ENCODE measurements around the gene CEP44. TPM values are rescaled to one million over a fixed set of nuclear protein-coding genes. Genes with fewer than 3 reads are reported as not detected.

Gene CEP44
- total RNA-seq, 2 experiments from 2014 or later = 29.2 to 32.4 TPM

- Histone ChIP-seq H3K4me3 (ENCODE audit: low read depth, low read length, poor library complexity, severe bottlenecking) (no peak overlapping the region), H4K20me1 (ENCODE audit: insufficient read depth, low read length) (no peaks in the 10 kb centered on the region), H3K4me2 (ENCODE audit: low read length) (no peak overlapping the region), H3K27ac (ENCODE audit: low read depth, low read length, poor library complexity, severe bottlenecking) (no peak overlapping the region), H3K36me3 (ENCODE audit: insufficient read depth, low read length) (peaks cover 44% of the 10 kb centered on the region), H2AFZ (ENCODE audit: low read length) (no peak overlapping the region), H3K79me2 (ENCODE audit: insufficient read depth, low read depth, low read length) (no peaks in the 10 kb centered on the region), H3K9me2 (ENCODE audit: insufficient read depth, low read length) (no peaks in the 10 kb centered on the region), H3K9me3 (ENCODE audit: low read length) (no peaks in the 10 kb centered on the region), H3K4me1 (ENCODE audit: insufficient read depth, low read length, poor library complexity, severe bottlenecking) (no peaks in the 10 kb centered on the region)
- CTCF ChIA-PET (ENCODE audit: unreplicated experiment) = no interaction called here
- no peak for TF ChIP-seq EZH2phosphoT487 (IDR thresholded peaks at IDR 0.05; ENCODE audit: borderline replicate concordance, low read depth, low read length)
- TF ChIP-seq, protein P1, sequence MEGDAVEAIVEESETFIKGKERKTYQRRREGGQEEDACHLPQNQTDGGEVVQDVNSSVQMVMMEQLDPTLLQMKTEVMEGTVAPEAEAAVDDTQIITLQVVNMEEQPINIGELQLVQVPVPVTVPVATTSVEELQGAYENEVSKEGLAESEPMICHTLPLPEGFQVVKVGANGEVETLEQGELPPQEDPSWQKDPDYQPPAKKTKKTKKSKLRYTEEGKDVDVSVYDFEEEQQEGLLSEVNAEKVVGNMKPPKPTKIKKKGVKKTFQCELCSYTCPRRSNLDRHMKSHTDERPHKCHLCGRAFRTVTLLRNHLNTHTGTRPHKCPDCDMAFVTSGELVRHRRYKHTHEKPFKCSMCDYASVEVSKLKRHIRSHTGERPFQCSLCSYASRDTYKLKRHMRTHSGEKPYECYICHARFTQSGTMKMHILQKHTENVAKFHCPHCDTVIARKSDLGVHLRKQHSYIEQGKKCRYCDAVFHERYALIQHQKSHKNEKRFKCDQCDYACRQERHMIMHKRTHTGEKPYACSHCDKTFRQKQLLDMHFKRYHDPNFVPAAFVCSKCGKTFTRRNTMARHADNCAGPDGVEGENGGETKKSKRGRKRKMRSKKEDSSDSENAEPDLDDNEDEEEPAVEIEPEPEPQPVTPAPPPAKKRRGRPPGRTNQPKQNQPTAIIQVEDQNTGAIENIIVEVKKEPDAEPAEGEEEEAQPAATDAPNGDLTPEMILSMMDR (conservative IDR thresholded peaks at IDR 0.05; ENCODE audit: low read length) = no peak
- POLR2A ChIA-PET = interaction anchor here (0.7 kb wide), 2 partner anchors 370 to 711 kb away, joined by 4 read pairs; no protein-coding TSS in a partner anchor
- no peak for DNase-seq (ENCODE audit: low spot score)
- intact Hi-C loops (cut with micrococcal nuclease; ENCODE audit: unreplicated experiment) = no loop called here
- BruUV-seq (replicated peaks) = no TSS peak
These were observed 29.3 kb downstream of the CEP44 start for GRCh38 chr4:174312993-174313392.

GRCh38 chr4:174314274-174314673 is 30.6 kb downstream of the CEP44 start:
- no TSS peak for BruUV-seq (replicated peaks)
- POLR2A ChIA-PET = no interaction called here
- Histone ChIP-seq H3K36me3 (ENCODE audit: insufficient read depth, low read length) (peaks cover 44% of the 10 kb centered on the region), H3K27ac (ENCODE audit: low read depth, low read length, poor library complexity, severe bottlenecking) (no peak overlapping the region), H2AFZ (ENCODE audit: low read length) (no peak overlapping the region), H3K9me2 (ENCODE audit: insufficient read depth, low read length) (no peaks in the 10 kb centered on the region), H3K9me3 (ENCODE audit: low read length) (no peaks in the 10 kb centered on the region), H3K4me2 (ENCODE audit: low read length) (no peak overlapping the region), H3K4me1 (ENCODE audit: insufficient read depth, low read length, poor library complexity, severe bottlenecking) (no peaks in the 10 kb centered on the region), H3K4me3 (ENCODE audit: low read depth, low read length, poor library complexity, severe bottlenecking) (no peak overlapping the region), H4K20me1 (ENCODE audit: insufficient read depth, low read length) (no peaks in the 10 kb centered on the region), H3K79me2 (ENCODE audit: insufficient read depth, low read depth, low read length) (no peaks in the 10 kb centered on the region)
- TF ChIP-seq, protein P1 (conservative IDR thresholded peaks at IDR 0.05; ENCODE audit: low read length) = no peak
- TF ChIP-seq EZH2phosphoT487 (IDR thresholded peaks at IDR 0.05; ENCODE audit: borderline replicate concordance, low read depth, low read length) = no peak
- CTCF ChIA-PET (ENCODE audit: unreplicated experiment) = no interaction called here
- DNase-seq (ENCODE audit: low spot score) = no peak
- intact Hi-C loops (cut with micrococcal nuclease; ENCODE audit: unreplicated experiment) = no loop called here

GRCh38 chr4:174314770-174315169 is 31.1 kb downstream of the CEP44 start:
- Histone ChIP-seq H4K20me1 (ENCODE audit: insufficient read depth, low read length) (no peaks in the 10 kb centered on the region), H3K4me2 (ENCODE audit: low read length) (no peak overlapping the region), H3K4me1 (ENCODE audit: insufficient read depth, low read length, poor library complexity, severe bottlenecking) (no peaks in the 10 kb centered on the region), H2AFZ (ENCODE audit: low read length) (no peak overlapping the region), H3K9me2 (ENCODE audit: insufficient read depth, low read length) (no peaks in the 10 kb centered on the region), H3K36me3 (ENCODE audit: insufficient read depth, low read length) (peaks cover 42% of the 10 kb centered on the region), H3K79me2 (ENCODE audit: insufficient read depth, low read depth, low read length) (no peaks in the 10 kb centered on the region), H3K27ac (ENCODE audit: low read depth, low read length, poor library complexity, severe bottlenecking) (no peak overlapping the region), H3K4me3 (ENCODE audit: low read depth, low read length, poor library complexity, severe bottlenecking) (no peak overlapping the region), H3K9me3 (ENCODE audit: low read length) (no peaks in the 10 kb centered on the region)
- TF ChIP-seq EZH2phosphoT487 (IDR thresholded peaks at IDR 0.05; ENCODE audit: borderline replicate concordance, low read depth, low read length) = no peak
- TF ChIP-seq, protein P1 (conservative IDR thresholded peaks at IDR 0.05; ENCODE audit: low read length) = no peak
- no peak for DNase-seq (ENCODE audit: low spot score)
- intact Hi-C loops (cut with micrococcal nuclease; ENCODE audit: unreplicated experiment) = loop anchor here (5.0 kb wide), 1 partner anchor 807 kb away; no protein-coding TSS in a partner anchor
- ChIA-PET CTCF (ENCODE audit: unreplicated experiment) (no interaction called here), POLR2A (no interaction called here)
- no TSS peak for BruUV-seq (replicated peaks)
